IMR-90 (cell line): ENCODE results near the gene HOXA7. TPM values are rescaled to one million over a fixed set of nuclear protein-coding genes. Genes with fewer than 3 reads are reported as not detected.

ENCODE experiments used
- ELK1 ChIP-seq: fragments of 150-350 bp; IDR thresholded peaks from 2 replicates; pipeline ENCODE4 v1.6.1; 2016; ENCODE audit warnings: low read depth, mild to moderate bottlenecking, low read length, moderate library complexity, borderline replicate concordance
- RAD21 ChIP-seq: IDR thresholded peaks from 2 replicates; pipeline ENCODE4 v1.6.1; 2012; ENCODE audit warnings: low read length, improper control_type of control experiment
- RFX5 ChIP-seq: IDR thresholded peaks from 2 replicates; pipeline ENCODE4 v1.8.0; 2012; ENCODE audit warnings: low read depth, mild to moderate bottlenecking, low read length, moderate library complexity
- polyA plus RNA-seq, 3 experiments: library from polyadenylated mRNA; depleted of rRNA; stranded (reverse); fragments of >200 nt; gene quantifications; 2 replicates each; pipeline ENCODE4 v1.2.3, GENCODE V29; 2012; ENCODE audit warnings: low replicate concordance in 1 of 3
- total RNA-seq: library from RNA; depleted of rRNA; stranded (reverse); fragments of >200 nt; gene quantifications from 2 replicates; pipeline ENCODE4 v1.2.3, GENCODE V29; 2012

Gene HOXA7
- total and polyA plus RNA-seq, 2 of the 4 experiments (the other 2 are of a cell fraction) = 0.18 to 1.7 TPM

GRCh38 chr7:27162561-27163287 is 6.2 kb upstream of the HOXA7 start (continued):
- TF ChIP-seq RFX5 (no peak), RAD21 (no peak), ELK1 (no peak)
